Left lung (tissue), 10 donors: Measurements from ENCODE around the gene AGAP1. TPM values are rescaled to one million over a fixed set of nuclear protein-coding genes. Genes with fewer than 3 reads are reported as not detected.

Experiments
- ATAC-seq: fragments of 200-7000 bp; cut with Tn5 transposase; one replicate; pipeline ENCODE4 v1.9.1; 2020; ENCODE audit warnings: moderate library complexity
- DNase-seq, 4 donors: peaks; one replicate each; pipeline ENCODE4 v3.0.0-alpha.2; 2013 to 2020
- H3K27ac ChIP-seq, 2 donors: fragments of 200-600 bp; sonication (generic) in 1 of 2; one replicate each; pipeline versions ENCODE4 v1.5.0 to v1.8.0; 2020 to 2021
- H3K27me3 ChIP-seq, 2 donors: fragments of 200-600 bp; sonication (generic) in 1 of 2; one replicate each; pipeline versions ENCODE4 v1.5.0 to v1.8.0; 2020 to 2021
- H3K36me3 ChIP-seq, 2 donors: fragments of 200-600 bp; sonication (generic) in 1 of 2; one replicate each; pipeline versions ENCODE4 v1.5.0 to v1.8.0; 2020 to 2021
- H3K4me1 ChIP-seq, 2 donors: fragments of 200-600 bp; one replicate each; pipeline ENCODE4 v1.8.0; 2021
- H3K4me3 ChIP-seq, 2 donors: fragments of 200-600 bp; sonication (generic) in 1 of 2; one replicate each; pipeline versions ENCODE4 v1.5.0 to v1.8.0; 2020 to 2021; ENCODE audit warnings: mild to moderate bottlenecking in 1 of 2
- H3K9me3 ChIP-seq, 2 donors: fragments of 200-600 bp; sonication (generic) in 1 of 2; one replicate each; pipeline versions ENCODE4 v1.5.0 to v1.8.0; 2020 to 2021
- intact Hi-C, 2 donors: fragments of 100-400 bp; cut with DNase I; formaldehyde crosslinking; loops; one replicate each; pipeline versions ENCODE4 v1.11.2 to v1.14.2; 2022
- polyA plus RNA-seq, 6 donors: library from polyadenylated mRNA; unstranded; fragments of 120-200 nt; gene quantifications; one replicate each; pipeline ENCODE4 v1.2.1, GENCODE V29; 2013; ENCODE audit not compliant: insufficient read length in 6 of 6
- total RNA-seq, 2 donors: library from RNA; stranded (reverse); fragmentation: NEBNext Ultra II Directional; extraction: Animal tissue kit (Norgen Biotek cat#: 25700); gene quantifications; one replicate each; pipeline ENCODE4 v1.2.1, GENCODE V29; 2021
- TF ChIP-seq, protein P1 (sequence below), 2 donors: fragments of 200-600 bp; sonication (generic) in 1 of 2; IDR thresholded peaks; one replicate each; pipeline versions ENCODE4 v1.5.0 to v1.8.0; 2021; ENCODE audit warnings: antibody characterized with exemption in 2 of 2
- donor health status: DM: no; HTN: yes; CAD: no.
- donor health status: DM: no; HTN: no; CAD: no.

The AGAP1 gene
- total and polyA plus RNA-seq, 8 donors: 13.1 to 25.4 (median 22.4) TPM

GRCh38 chr2:235889302-235889630 lies 395.4 kb downstream of the AGAP1 start:
- no peak for ATAC-seq
- H3K9me3 ChIP-seq: no peaks in the 10 kb centered on the region
- TF ChIP-seq, protein P1, sequence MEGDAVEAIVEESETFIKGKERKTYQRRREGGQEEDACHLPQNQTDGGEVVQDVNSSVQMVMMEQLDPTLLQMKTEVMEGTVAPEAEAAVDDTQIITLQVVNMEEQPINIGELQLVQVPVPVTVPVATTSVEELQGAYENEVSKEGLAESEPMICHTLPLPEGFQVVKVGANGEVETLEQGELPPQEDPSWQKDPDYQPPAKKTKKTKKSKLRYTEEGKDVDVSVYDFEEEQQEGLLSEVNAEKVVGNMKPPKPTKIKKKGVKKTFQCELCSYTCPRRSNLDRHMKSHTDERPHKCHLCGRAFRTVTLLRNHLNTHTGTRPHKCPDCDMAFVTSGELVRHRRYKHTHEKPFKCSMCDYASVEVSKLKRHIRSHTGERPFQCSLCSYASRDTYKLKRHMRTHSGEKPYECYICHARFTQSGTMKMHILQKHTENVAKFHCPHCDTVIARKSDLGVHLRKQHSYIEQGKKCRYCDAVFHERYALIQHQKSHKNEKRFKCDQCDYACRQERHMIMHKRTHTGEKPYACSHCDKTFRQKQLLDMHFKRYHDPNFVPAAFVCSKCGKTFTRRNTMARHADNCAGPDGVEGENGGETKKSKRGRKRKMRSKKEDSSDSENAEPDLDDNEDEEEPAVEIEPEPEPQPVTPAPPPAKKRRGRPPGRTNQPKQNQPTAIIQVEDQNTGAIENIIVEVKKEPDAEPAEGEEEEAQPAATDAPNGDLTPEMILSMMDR (IDR thresholded peaks at IDR 0.05): no peak

GRCh38 chr2:235893129-235893698 lies 399.4 kb downstream of the AGAP1 start:
- Histone ChIP-seq H3K36me3 (no peaks in the 10 kb centered on the region), H3K4me3 (no peak overlapping the region), H3K27me3 (no peaks in the 10 kb centered on the region), H3K9me3 (no peaks in the 10 kb centered on the region), H3K4me1 (no peaks in the 10 kb centered on the region), H3K27ac (no peak overlapping the region)
- ATAC-seq: no peak
- intact Hi-C loops: no loop called here
- no peak for DNase-seq
- TF ChIP-seq, protein P1 (IDR thresholded peaks at IDR 0.05): no peak

More at GRCh38 chr2:235889302-235889630, 395.4 kb downstream of the AGAP1 start:
- no peak overlapping the region for H3K27ac ChIP-seq
- no peaks in the 10 kb centered on the region for H3K4me1 ChIP-seq
- H3K4me3 ChIP-seq: no peak overlapping the region
- H3K27me3 ChIP-seq: no peaks in the 10 kb centered on the region
- peaks cover 0 to 3% of the 10 kb centered on the region in 2 donors for H3K36me3 ChIP-seq
- intact Hi-C loops: no loop called here
- DNase-seq: no peak

DNA sequence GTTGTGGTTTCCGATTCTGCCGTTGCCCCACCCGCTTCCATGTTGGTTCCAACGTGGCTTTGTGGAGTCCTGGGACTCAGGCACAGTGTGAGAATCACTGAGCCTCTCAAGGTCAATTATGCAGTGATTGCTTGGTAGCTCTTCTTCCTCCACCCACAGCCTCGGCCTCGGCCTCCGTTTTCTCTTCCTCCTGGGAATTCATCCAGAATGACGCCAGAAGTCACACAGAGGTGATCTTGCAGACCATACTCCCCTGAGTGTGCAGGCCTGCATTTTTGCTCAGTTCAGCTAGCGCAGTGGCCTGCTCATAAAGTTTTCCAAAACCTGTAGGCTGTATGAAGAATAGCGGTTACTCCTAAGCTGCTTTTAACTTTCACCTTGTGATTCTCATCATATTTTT lies 401.0 kb downstream of the AGAP1 start:
- Histone ChIP-seq H3K4me3 (no peak overlapping the region), H3K27me3 (no peaks in the 10 kb centered on the region), H3K27ac (no peak overlapping the region), H3K36me3 (no peaks in the 10 kb centered on the region), H3K9me3 (no peaks in the 10 kb centered on the region), H3K4me1 (no peaks in the 10 kb centered on the region)
- ATAC-seq: no peak
- peak in 1 of 4 donors; percentile 20 for DNase-seq
- intact Hi-C loops: no loop called here
- TF ChIP-seq, protein P1 (IDR thresholded peaks at IDR 0.05): no peak

DNA sequence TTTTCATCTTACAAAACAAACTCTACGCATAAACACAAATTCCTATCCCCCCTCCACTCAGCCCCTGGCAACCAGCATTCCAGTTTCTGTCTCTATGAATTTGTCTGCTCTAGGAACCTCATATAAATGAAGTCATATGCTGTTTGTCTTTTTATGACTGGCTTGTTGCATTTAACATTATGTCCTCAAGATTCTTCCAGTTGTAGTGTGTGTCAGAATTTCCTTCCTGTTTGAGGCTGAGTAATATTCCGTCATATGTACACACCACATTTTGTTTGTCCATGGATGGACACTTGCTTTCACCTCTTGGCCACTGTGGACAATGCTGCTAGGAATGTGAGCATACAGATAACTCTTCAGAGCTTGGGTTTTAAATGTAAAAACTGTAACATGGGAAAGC lies 402.2 kb downstream of the AGAP1 start:
- Histone ChIP-seq H3K27ac (no peak overlapping the region), H3K4me1 (no peaks in the 10 kb centered on the region), H3K27me3 (no peaks in the 10 kb centered on the region), H3K9me3 (no peaks in the 10 kb centered on the region), H3K4me3 (no peak overlapping the region), H3K36me3 (no peaks in the 10 kb centered on the region)
- DNase-seq: no peak
- no peak for ATAC-seq
- intact Hi-C loops: no loop called here
- TF ChIP-seq, protein P1 (IDR thresholded peaks at IDR 0.05): no peak

- no peaks in the 10 kb centered on the region for H3K27me3 ChIP-seq
- TF ChIP-seq, protein P1 (IDR thresholded peaks at IDR 0.05): no peak
- ATAC-seq (no peak), DNase-seq (peak in 1 of 4 donors; percentile 28)
- H3K27ac ChIP-seq: no peak overlapping the region
- no peak overlapping the region for H3K4me3 ChIP-seq
- intact Hi-C loops: no loop called here
- H3K9me3 ChIP-seq: no peaks in the 10 kb centered on the region
- no peaks in the 10 kb centered on the region for H3K4me1 ChIP-seq
- no peaks in the 10 kb centered on the region for H3K36me3 ChIP-seq
Observed at GRCh38 chr2:235897992-235898391, 404.1 kb downstream of the AGAP1 start.
